ENCODE results near the gene CHD9. TPM values are rescaled to one million over a fixed set of nuclear protein-coding genes. Genes with fewer than 3 reads are reported as not detected.

CHD9 gene
- total RNA-seq, 2 donors from 2014 or later = 38.1 to 58.7 TPM

DNA sequence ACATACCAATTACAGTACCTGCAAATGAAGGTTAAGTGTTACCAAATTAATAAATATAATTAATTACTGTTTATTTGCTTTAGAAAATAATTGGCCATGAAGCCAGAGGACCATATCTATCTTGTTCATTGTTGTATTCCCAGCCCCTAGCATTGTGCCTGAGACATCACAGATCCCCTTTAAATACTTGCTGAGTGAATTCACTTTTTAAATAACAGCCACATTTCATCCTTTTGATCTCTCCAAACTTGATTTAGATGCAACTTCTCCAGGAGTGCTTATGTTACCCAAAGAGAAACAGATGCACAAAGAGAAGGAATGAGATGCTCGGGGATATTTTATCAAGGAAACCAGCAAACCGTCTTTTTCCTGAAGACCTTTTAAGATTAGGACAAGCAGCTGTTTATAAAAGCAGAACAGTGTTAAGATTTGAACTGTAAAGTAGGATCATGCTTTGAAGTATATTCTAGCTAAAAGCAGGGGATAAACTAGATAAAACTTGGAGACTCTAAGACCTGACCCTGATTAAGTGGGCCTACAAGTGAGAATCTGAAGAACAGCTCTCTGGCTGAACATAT lies 66.3 kb downstream of the CHD9 start:
- H3K4me3 ChIP-seq = no peak overlapping the region
- no peak overlapping the region for H3K27ac ChIP-seq
- H3K4me1 ChIP-seq = no peaks in the 10 kb centered on the region
- DNase-seq (no peak), ATAC-seq (no peak)
- H3K36me3 ChIP-seq (replicated peaks in 1 of 2; ENCODE audit: insufficient read depth in 1 of 2, low read depth in 2 of 2) = no peaks in the 10 kb centered on the region
- no peaks in the 10 kb centered on the region for H3K9me3 ChIP-seq
- intact Hi-C loops (cut with DNase I) = no loop called here
- H3K27me3 ChIP-seq = no peaks in the 10 kb centered on the region
- WGBS, 2 donors = 67 to 79% methylated on average over 2 of the region's 2 CpGs
- TF ChIP-seq POLR2A (IDR thresholded peaks at IDR 0.05) = no peak
- TF ChIP-seq, protein P1, sequence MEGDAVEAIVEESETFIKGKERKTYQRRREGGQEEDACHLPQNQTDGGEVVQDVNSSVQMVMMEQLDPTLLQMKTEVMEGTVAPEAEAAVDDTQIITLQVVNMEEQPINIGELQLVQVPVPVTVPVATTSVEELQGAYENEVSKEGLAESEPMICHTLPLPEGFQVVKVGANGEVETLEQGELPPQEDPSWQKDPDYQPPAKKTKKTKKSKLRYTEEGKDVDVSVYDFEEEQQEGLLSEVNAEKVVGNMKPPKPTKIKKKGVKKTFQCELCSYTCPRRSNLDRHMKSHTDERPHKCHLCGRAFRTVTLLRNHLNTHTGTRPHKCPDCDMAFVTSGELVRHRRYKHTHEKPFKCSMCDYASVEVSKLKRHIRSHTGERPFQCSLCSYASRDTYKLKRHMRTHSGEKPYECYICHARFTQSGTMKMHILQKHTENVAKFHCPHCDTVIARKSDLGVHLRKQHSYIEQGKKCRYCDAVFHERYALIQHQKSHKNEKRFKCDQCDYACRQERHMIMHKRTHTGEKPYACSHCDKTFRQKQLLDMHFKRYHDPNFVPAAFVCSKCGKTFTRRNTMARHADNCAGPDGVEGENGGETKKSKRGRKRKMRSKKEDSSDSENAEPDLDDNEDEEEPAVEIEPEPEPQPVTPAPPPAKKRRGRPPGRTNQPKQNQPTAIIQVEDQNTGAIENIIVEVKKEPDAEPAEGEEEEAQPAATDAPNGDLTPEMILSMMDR (IDR thresholded peaks at IDR 0.05) = no peak

- no peaks in the 10 kb centered on the region for H3K9me3 ChIP-seq
- intact Hi-C loops (cut with DNase I) = no loop called here
- H3K36me3 ChIP-seq (replicated peaks in 1 of 2; ENCODE audit: insufficient read depth in 1 of 2, low read depth in 2 of 2) = no peaks in the 10 kb centered on the region
- H3K27ac ChIP-seq = no peak overlapping the region
- no peak for ATAC-seq
- H3K4me3 ChIP-seq = no peak overlapping the region
- H3K4me1 ChIP-seq = no peaks in the 10 kb centered on the region
- H3K27me3 ChIP-seq = no peaks in the 10 kb centered on the region
- TF ChIP-seq POLR2A (IDR thresholded peaks at IDR 0.05) = no peak
- TF ChIP-seq, protein P1 (IDR thresholded peaks at IDR 0.05) = no peak
- DNase-seq = no peak
- WGBS, 2 donors = 35 to 46% methylated on average over 1 of the region's 1 CpG
These were observed 66.9 kb downstream of the CHD9 start for GRCh38 chr16:53121661-53122060.

DNA sequence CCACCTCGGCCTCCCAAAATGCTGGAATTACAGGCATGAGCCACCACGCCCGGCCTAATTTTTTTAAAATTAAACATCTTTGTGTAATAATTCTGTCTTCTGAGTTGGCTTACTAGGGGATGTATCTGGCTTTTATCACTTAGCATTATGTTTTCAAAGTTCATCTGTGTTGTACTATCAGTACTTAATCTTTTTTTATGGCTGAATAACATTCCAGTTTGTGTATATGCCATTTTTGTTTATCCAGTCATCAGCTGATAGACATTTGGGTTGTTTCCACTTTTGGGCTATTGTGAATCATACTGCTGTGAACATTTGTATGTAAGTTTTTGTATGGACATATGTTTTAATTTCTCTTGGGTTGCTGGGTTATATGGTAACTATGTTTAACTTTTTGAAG lies 69.0 kb downstream of the CHD9 start:
- H3K4me1 ChIP-seq = no peaks in the 10 kb centered on the region

GRCh38 chr16:53126390-53126789 lies 71.6 kb downstream of the CHD9 start:
- intact Hi-C loops (cut with DNase I) = no loop called here
- Histone ChIP-seq H3K27me3 (no peaks in the 10 kb centered on the region), H3K4me1 (peaks cover 9% of the 10 kb centered on the region), H3K9me3 (no peaks in the 10 kb centered on the region), H3K27ac (no peak overlapping the region), H3K4me3 (no peak overlapping the region), H3K36me3 (replicated peaks in 1 of 2; ENCODE audit: insufficient read depth in 1 of 2, low read depth in 2 of 2) (no peaks in the 10 kb centered on the region)
- 86 to 96% methylated on average over 5 of the region's 5 CpGs for WGBS, 2 donors
- TF ChIP-seq, protein P1 (IDR thresholded peaks at IDR 0.05) = no peak
- TF ChIP-seq POLR2A (IDR thresholded peaks at IDR 0.05) = no peak
- ATAC-seq (no peak), DNase-seq (no peak)

More for the DNA sequence above, 69.0 kb downstream of the CHD9 start:
- H3K9me3 ChIP-seq = no peaks in the 10 kb centered on the region
- DNase-seq (no peak), ATAC-seq (no peak)
- intact Hi-C loops (cut with DNase I) = no loop called here
- TF ChIP-seq, protein P1 (IDR thresholded peaks at IDR 0.05) = no peak
- TF ChIP-seq POLR2A (IDR thresholded peaks at IDR 0.05) = no peak
- H3K36me3 ChIP-seq (replicated peaks in 1 of 2; ENCODE audit: insufficient read depth in 1 of 2, low read depth in 2 of 2) = no peaks in the 10 kb centered on the region
- H3K27me3 ChIP-seq = no peaks in the 10 kb centered on the region
- H3K4me3 ChIP-seq = no peak overlapping the region
- 79 to 84% methylated on average over 3 of the region's 3 CpGs for WGBS, 2 donors
- no peak overlapping the region for H3K27ac ChIP-seq
